HFFc6 (cell line): ENCODE results near the gene SSPN. TPM values are rescaled to one million over a fixed set of nuclear protein-coding genes. Genes with fewer than 3 reads are reported as not detected.

Experiments used
- DNase-seq: peaks from one replicate; pipeline ENCODE4 v3.0.0-alpha.2; 2018
- H3K27ac Mint-ChIP-seq: 2 replicates; pipeline ENCODE4 v1.8.0; 2020; ENCODE audit warnings: mild to moderate bottlenecking, mixed read lengths
- H3K27me3 Mint-ChIP-seq: 2 replicates; pipeline ENCODE4 v1.8.0; 2021; ENCODE audit warnings: mild to moderate bottlenecking, moderate library complexity, mixed read lengths; ENCODE audit not compliant: insufficient read depth
- H3K36me3 Mint-ChIP-seq: 2 replicates; pipeline ENCODE4 v1.8.0; 2021; ENCODE audit warnings: low read depth, mixed read lengths
- H3K4me1 Mint-ChIP-seq: 2 replicates; pipeline ENCODE4 v1.8.0; 2020; ENCODE audit warnings: low read depth, mixed read lengths
- H3K4me3 Mint-ChIP-seq: 2 replicates; pipeline ENCODE4 v1.8.0; 2020; ENCODE audit warnings: mild to moderate bottlenecking, moderate library complexity, mixed read lengths
- H3K9me3 Mint-ChIP-seq: 2 replicates; pipeline ENCODE4 v1.8.0; 2020; ENCODE audit warnings: mild to moderate bottlenecking, mixed read lengths
- total RNA-seq, 6 experiments: library from RNA; stranded (reverse); fragmentation: NEBNext Ultra II Directional; extraction: Animal tissue kit (Norgen Biotek cat#: 25700); gene quantifications; 2 replicates in 1 of 6; 3 replicates in 5 of 6; pipeline ENCODE4 v1.2.3, GENCODE V29; 2021
- TF ChIP-seq, protein P1 (sequence below): fragments of 200-600 bp; sonication (generic); IDR thresholded peaks from 2 replicates; pipeline ENCODE4 v1.5.0; 2021; ENCODE audit warnings: antibody characterized with exemption, mild to moderate bottlenecking

SSPN gene
- total RNA-seq, 6 experiments from 2014 or later: 10.6 to 17.5 (median 15.4) TPM

DNA sequence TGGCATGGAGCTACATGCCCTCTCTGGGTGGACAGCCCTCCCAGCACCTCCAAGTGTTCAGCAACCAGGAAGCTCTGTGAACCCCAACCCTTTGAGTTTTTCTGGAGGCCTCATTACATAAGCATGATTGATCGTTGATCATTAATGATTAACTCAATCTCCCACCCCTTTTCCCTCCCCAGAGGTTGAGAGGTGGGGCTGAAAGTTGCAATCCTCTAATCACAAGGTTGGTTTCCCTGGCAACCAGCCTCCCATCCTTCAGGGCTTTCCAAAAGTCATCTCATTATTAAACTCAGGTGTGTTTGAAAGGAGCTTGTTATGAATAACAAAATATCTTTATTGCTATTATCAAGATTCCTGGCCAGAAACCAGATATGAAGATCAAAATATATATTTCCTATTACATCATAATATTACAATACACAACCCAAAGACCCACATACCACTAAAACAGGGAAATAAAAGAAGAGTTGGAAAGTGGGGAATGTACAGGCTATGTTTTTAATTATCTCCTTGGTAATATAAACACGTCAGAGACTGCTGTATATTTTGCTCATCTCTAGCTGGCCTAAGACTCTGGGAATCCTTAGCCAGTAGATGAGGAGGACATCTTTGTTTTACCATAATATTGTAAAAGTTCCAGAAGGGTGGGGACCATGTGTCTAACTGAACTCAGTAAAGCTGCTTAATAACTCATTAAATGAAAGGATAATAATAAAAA is 73.6 kb downstream of the SSPN start:
- Mint-ChIP-seq H3K27me3 (no peaks in the 10 kb centered on the region; the same call in none of the 2 replicates), H3K27ac (no peak overlapping the region), H3K9me3 (no peaks in the 10 kb centered on the region), H3K4me1 (peaks cover 43% of the 10 kb centered on the region), H3K4me3 (no peak overlapping the region), H3K36me3 (no peaks in the 10 kb centered on the region)
- no peak for DNase-seq
- TF ChIP-seq, protein P1, sequence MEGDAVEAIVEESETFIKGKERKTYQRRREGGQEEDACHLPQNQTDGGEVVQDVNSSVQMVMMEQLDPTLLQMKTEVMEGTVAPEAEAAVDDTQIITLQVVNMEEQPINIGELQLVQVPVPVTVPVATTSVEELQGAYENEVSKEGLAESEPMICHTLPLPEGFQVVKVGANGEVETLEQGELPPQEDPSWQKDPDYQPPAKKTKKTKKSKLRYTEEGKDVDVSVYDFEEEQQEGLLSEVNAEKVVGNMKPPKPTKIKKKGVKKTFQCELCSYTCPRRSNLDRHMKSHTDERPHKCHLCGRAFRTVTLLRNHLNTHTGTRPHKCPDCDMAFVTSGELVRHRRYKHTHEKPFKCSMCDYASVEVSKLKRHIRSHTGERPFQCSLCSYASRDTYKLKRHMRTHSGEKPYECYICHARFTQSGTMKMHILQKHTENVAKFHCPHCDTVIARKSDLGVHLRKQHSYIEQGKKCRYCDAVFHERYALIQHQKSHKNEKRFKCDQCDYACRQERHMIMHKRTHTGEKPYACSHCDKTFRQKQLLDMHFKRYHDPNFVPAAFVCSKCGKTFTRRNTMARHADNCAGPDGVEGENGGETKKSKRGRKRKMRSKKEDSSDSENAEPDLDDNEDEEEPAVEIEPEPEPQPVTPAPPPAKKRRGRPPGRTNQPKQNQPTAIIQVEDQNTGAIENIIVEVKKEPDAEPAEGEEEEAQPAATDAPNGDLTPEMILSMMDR: no peak

GRCh38 chr12:26269562-26270284 is 74.3 kb downstream of the SSPN start:
- peaks cover 51% of the 10 kb centered on the region for H3K4me1 Mint-ChIP-seq
- no peak overlapping the region for H3K27ac Mint-ChIP-seq
- no peaks in the 10 kb centered on the region for H3K36me3 Mint-ChIP-seq
- H3K9me3 Mint-ChIP-seq: no peaks in the 10 kb centered on the region
- no peak for DNase-seq
- TF ChIP-seq, protein P1: no peak
- H3K27me3 Mint-ChIP-seq: no peaks in the 10 kb centered on the region; the same call in none of the 2 replicates
- H3K4me3 Mint-ChIP-seq: no peak overlapping the region

GRCh38 chr12:26271024-26271423 is 75.7 kb downstream of the SSPN start:
- peak overlapping the region; percentile 68 for H3K27ac Mint-ChIP-seq
- peaks cover 64% of the 10 kb centered on the region for H3K4me1 Mint-ChIP-seq
- TF ChIP-seq, protein P1: no peak
- DNase-seq: peak; percentile 11
- H3K4me3 Mint-ChIP-seq: peak overlapping the region; percentile 26; the same call in 1 of the 2 replicates
- no peaks in the 10 kb centered on the region for H3K9me3 Mint-ChIP-seq
- no peaks in the 10 kb centered on the region; the same call in none of the 2 replicates for H3K27me3 Mint-ChIP-seq
- H3K36me3 Mint-ChIP-seq: no peaks in the 10 kb centered on the region

DNA sequence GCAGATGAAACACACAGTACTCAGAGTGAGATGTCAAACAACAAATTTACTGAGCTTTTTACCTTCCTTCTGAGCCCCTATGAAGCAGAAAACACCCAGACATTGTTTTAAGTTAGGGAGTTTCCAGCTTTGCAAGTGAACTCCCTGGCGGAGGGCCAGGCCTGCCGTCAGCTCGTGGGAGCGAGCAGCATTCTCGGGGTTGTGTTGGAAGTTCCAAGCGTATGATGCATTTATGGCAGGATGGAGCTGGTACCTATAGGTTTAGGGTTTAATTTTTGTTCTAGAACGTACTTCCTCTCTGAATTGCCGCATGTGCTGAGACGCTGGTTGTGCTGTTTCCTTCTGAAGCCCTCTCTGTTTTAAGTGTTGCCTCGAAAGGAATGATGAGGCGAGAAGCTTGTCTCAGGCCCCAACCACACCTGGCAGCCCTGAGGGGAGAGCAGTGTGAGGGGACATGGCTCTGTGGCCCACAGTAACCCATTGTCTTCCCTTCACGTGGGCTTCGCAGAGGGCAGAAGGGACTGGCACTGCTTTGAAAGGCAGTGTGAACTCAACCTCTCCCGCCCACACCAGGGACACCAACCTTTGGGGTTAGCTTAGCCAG is 76.6 kb downstream of the SSPN start:
- H3K27me3 Mint-ChIP-seq: no peaks in the 10 kb centered on the region; the same call in none of the 2 replicates
- H3K4me1 Mint-ChIP-seq: peaks cover 73% of the 10 kb centered on the region
- no peaks in the 10 kb centered on the region for H3K9me3 Mint-ChIP-seq
- H3K27ac Mint-ChIP-seq: peak overlapping the region; percentile 53
- H3K36me3 Mint-ChIP-seq: no peaks in the 10 kb centered on the region
- TF ChIP-seq, protein P1: no peak
- DNase-seq: peak; percentile 62
- H3K4me3 Mint-ChIP-seq: no peak overlapping the region

GRCh38 chr12:26272851-26273250 is 77.5 kb downstream of the SSPN start:
- Mint-ChIP-seq H3K4me1 (peaks cover 73% of the 10 kb centered on the region), H3K4me3 (no peak overlapping the region), H3K27ac (no peak overlapping the region), H3K9me3 (no peaks in the 10 kb centered on the region), H3K27me3 (no peaks in the 10 kb centered on the region; the same call in none of the 2 replicates), H3K36me3 (no peaks in the 10 kb centered on the region)
- DNase-seq: no peak
- TF ChIP-seq, protein P1: no peak
